A673 (cell line): ENCODE data around the gene THOC5.

Experiments used
- EZH2 ChIP-seq: fragments of 200-600 bp; sonication (generic); IDR thresholded peaks from 2 replicates; pipeline ENCODE4 v1.6.1; 2017; ENCODE audit warnings: borderline replicate concordance, low read depth, mild to moderate bottlenecking, mixed read lengths, antibody characterized with exemption, low read length; ENCODE audit not compliant: poor library complexity, severe bottlenecking
- TF ChIP-seq, protein P1 (sequence below): fragments of 300-800, 200-600 bp; sonication (generic); conservative IDR thresholded peaks from 2 replicates; pipeline ENCODE4 v1.5.1; 2017; ENCODE audit warnings: low read depth, mild to moderate bottlenecking, antibody characterized with exemption, low read length, moderate library complexity, mixed read lengths

DNA sequence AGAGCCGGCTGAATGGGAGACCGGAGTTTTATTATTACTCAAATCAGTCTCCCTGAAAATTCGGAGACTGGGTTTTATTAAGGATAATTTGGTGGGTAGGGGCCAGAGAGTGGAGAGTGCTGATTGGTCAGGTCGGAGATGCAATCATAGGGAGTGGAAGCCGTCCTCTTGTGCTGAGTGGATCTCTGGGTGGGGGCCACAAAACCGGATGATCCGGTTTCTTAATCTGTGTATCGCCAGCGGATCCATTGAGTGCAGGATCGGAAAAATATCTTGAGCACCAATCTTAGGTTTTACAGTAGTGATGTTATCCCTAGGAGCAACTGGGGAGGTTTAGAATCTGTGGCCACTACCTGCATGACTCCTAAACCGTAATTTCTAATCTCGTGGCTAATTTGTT, 28.2 kb upstream of the THOC5 start:
- TF ChIP-seq, protein P1, sequence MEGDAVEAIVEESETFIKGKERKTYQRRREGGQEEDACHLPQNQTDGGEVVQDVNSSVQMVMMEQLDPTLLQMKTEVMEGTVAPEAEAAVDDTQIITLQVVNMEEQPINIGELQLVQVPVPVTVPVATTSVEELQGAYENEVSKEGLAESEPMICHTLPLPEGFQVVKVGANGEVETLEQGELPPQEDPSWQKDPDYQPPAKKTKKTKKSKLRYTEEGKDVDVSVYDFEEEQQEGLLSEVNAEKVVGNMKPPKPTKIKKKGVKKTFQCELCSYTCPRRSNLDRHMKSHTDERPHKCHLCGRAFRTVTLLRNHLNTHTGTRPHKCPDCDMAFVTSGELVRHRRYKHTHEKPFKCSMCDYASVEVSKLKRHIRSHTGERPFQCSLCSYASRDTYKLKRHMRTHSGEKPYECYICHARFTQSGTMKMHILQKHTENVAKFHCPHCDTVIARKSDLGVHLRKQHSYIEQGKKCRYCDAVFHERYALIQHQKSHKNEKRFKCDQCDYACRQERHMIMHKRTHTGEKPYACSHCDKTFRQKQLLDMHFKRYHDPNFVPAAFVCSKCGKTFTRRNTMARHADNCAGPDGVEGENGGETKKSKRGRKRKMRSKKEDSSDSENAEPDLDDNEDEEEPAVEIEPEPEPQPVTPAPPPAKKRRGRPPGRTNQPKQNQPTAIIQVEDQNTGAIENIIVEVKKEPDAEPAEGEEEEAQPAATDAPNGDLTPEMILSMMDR = no peak
- TF ChIP-seq EZH2 = no peak
